ENCODE data around the gene CEP20. TPM values are rescaled to one million over a fixed set of nuclear protein-coding genes. Genes with fewer than 3 reads are reported as not detected.
"Not testable (repeated sequence)": the region's sequence is repeated elsewhere in the genome, so short reads cannot be mapped to it uniquely, and the experiment has no call there.

Gene CEP20
- total and polyA plus RNA-seq, 2 donors (not counting 1 experiment from before 2014, with no cell fraction given), result 14.2 to 30.2 TPM

- H2AFZ ChIP-seq (ENCODE audit: insufficient read depth, low read depth, low read length, poor library complexity, severe bottlenecking), result no peak overlapping the region
- ChIA-PET CTCF (no interaction called here), POLR2A (no interaction called here)
- H3K4me1 Mint-ChIP-seq, result no peaks in the 10 kb centered on the region
- no peak overlapping the region for H3K4me2 ChIP-seq (replicated peaks; ENCODE audit: low read depth, low read length, poor library complexity, severe bottlenecking)
- H4K20me1 ChIP-seq (ENCODE audit: control insufficient read depth, insufficient read depth, low read length, poor library complexity, severe bottlenecking), result no peaks in the 10 kb centered on the region
- 95% methylated on average over 4 of the region's 4 CpGs for WGBS (ENCODE audit: insufficient coverage)
- H3K4me3 Mint-ChIP-seq, result no peak overlapping the region
- H3K4me1 ChIP-seq (ENCODE audit: control insufficient read depth in 2 of 2, insufficient read depth in 2 of 2, low read length in 2 of 2), result no peaks in the 10 kb centered on the region
- H3K4me3 ChIP-seq (ENCODE audit: control extremely low read depth in 1 of 5, extremely low read depth in 1 of 5, insufficient read depth in 1 of 5, low read depth in 2 of 5, low read length in 4 of 5), result no peak overlapping the region
- peaks cover 4% of the 10 kb centered on the region for H3K27me3 Mint-ChIP-seq
- H3K9me3 Mint-ChIP-seq (ENCODE audit: insufficient read depth), result no peaks in the 10 kb centered on the region
- no peak for ATAC-seq (ENCODE audit: low read depth)
- no peaks in the 10 kb centered on the region for H3K36me3 ChIP-seq (replicated peaks in 1 of 2; ENCODE audit: control extremely low read depth in 1 of 2, control insufficient read depth in 1 of 2, extremely low read depth in 1 of 2, insufficient read depth in 2 of 2, low read length in 1 of 2)
- TF ChIP-seq EZH2 (IDR thresholded peaks at IDR 0.05; ENCODE audit: borderline replicate concordance, insufficient read depth, low read depth, low read length, poor library complexity, severe bottlenecking), result no peak
- TF ChIP-seq, protein P1, sequence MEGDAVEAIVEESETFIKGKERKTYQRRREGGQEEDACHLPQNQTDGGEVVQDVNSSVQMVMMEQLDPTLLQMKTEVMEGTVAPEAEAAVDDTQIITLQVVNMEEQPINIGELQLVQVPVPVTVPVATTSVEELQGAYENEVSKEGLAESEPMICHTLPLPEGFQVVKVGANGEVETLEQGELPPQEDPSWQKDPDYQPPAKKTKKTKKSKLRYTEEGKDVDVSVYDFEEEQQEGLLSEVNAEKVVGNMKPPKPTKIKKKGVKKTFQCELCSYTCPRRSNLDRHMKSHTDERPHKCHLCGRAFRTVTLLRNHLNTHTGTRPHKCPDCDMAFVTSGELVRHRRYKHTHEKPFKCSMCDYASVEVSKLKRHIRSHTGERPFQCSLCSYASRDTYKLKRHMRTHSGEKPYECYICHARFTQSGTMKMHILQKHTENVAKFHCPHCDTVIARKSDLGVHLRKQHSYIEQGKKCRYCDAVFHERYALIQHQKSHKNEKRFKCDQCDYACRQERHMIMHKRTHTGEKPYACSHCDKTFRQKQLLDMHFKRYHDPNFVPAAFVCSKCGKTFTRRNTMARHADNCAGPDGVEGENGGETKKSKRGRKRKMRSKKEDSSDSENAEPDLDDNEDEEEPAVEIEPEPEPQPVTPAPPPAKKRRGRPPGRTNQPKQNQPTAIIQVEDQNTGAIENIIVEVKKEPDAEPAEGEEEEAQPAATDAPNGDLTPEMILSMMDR (IDR thresholded peaks at IDR 0.05), result no peak
- no peaks in the 10 kb centered on the region for H3K79me2 ChIP-seq (ENCODE audit: control insufficient read depth, insufficient read depth, low read length)
- no peak overlapping the region for H3K27ac Mint-ChIP-seq
- H3K27ac ChIP-seq (ENCODE audit: low read length in 2 of 2), result no peak overlapping the region
- H3K9me3 ChIP-seq (ENCODE audit: control extremely low read depth in 1 of 3, control insufficient read depth in 2 of 3, insufficient read depth in 1 of 3, low read length in 2 of 3), result no peaks in the 10 kb centered on the region
- intact Hi-C loops (cut with micrococcal nuclease), result no loop called here
- H3K9ac ChIP-seq (ENCODE audit: low read length), result no peak overlapping the region
- no peak for DNase-seq
- no peaks in the 10 kb centered on the region for H3K27me3 ChIP-seq (replicated peaks in 1 of 4; ENCODE audit: control extremely low read depth in 1 of 4, control insufficient read depth in 3 of 4, insufficient read depth in 4 of 4, low read length in 3 of 4)
Measured at GRCh38 chr16:15846510-15846909, 41.9 kb downstream of the CEP20 start.

DNA sequence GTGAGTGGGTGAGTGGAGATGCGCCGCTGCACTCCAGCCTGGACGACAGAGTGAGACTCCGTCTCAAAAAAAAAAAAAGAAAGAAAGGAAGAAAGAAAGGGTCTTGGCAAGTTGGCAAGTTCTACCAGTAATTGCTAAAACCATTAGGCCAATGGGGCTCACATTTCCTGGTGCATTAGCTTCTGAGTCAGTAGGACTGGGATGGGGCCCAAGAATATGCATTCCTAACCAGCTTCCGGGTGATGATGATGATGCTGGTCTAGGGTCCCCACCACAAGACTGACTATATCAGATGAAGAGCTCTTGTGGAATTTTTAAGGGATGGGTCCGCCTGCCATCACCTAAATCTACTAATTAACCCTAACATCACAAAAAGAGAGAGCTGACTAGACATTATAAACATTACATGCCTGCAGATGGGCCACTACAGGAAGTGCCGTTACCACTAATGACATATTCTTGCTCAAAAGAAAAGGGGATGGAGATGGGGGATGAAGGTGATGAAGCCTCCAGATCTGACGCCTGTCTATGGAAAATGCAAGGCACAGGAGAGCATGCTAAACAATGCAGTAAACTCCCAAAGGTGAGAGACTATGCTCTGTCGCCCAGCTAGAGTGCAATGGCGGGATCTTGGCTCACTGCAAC, 44.6 kb downstream of the CEP20 start:
- Mint-ChIP-seq H3K9me3 (ENCODE audit: insufficient read depth) (no peaks in the 10 kb centered on the region), H3K27ac (no peak overlapping the region), H3K4me1 (no peaks in the 10 kb centered on the region), H3K27me3 (peaks cover 4% of the 10 kb centered on the region), H3K4me3 (no peak overlapping the region)
- Histone ChIP-seq H3K4me3 (ENCODE audit: control extremely low read depth in 1 of 5, extremely low read depth in 1 of 5, insufficient read depth in 1 of 5, low read depth in 2 of 5, low read length in 4 of 5) (no peak overlapping the region), H3K4me2 (replicated peaks; ENCODE audit: low read depth, low read length, poor library complexity, severe bottlenecking) (no peak overlapping the region), H3K36me3 (replicated peaks in 1 of 2; ENCODE audit: control extremely low read depth in 1 of 2, control insufficient read depth in 1 of 2, extremely low read depth in 1 of 2, insufficient read depth in 2 of 2, low read length in 1 of 2) (no peaks in the 10 kb centered on the region), H3K4me1 (ENCODE audit: control insufficient read depth in 2 of 2, insufficient read depth in 2 of 2, low read length in 2 of 2) (no peaks in the 10 kb centered on the region), H2AFZ (ENCODE audit: insufficient read depth, low read depth, low read length, poor library complexity, severe bottlenecking) (no peak overlapping the region), H3K27me3 (replicated peaks in 1 of 4; ENCODE audit: control extremely low read depth in 1 of 4, control insufficient read depth in 3 of 4, insufficient read depth in 4 of 4, low read length in 3 of 4) (no peaks in the 10 kb centered on the region), H3K79me2 (ENCODE audit: control insufficient read depth, insufficient read depth, low read length) (no peaks in the 10 kb centered on the region), H3K9me3 (ENCODE audit: control extremely low read depth in 1 of 3, control insufficient read depth in 2 of 3, insufficient read depth in 1 of 3, low read length in 2 of 3) (no peaks in the 10 kb centered on the region), H3K27ac (ENCODE audit: low read length in 2 of 2) (no peak overlapping the region), H3K9ac (ENCODE audit: low read length) (no peak overlapping the region), H4K20me1 (ENCODE audit: control insufficient read depth, insufficient read depth, low read length, poor library complexity, severe bottlenecking) (no peaks in the 10 kb centered on the region)
- ATAC-seq (ENCODE audit: low read depth), result no peak
- intact Hi-C loops (cut with micrococcal nuclease), result no loop called here
- TF ChIP-seq, protein P1 (IDR thresholded peaks at IDR 0.05), result no peak
- TF ChIP-seq EZH2 (IDR thresholded peaks at IDR 0.05; ENCODE audit: borderline replicate concordance, insufficient read depth, low read depth, low read length, poor library complexity, severe bottlenecking), result no peak
- DNase-seq, result no peak
- ChIA-PET CTCF (no interaction called here), POLR2A (no interaction called here)
- WGBS (ENCODE audit: insufficient coverage), result 98% methylated on average over 4 of the region's 10 CpGs

GRCh38 chr16:15839204-15839603, 49.2 kb downstream of the CEP20 start:
- H3K4me1 ChIP-seq (ENCODE audit: control insufficient read depth in 2 of 2, insufficient read depth in 2 of 2, low read length in 2 of 2); CTCF ChIA-PET; H2AFZ ChIP-seq (ENCODE audit: insufficient read depth, low read depth, low read length, poor library complexity, severe bottlenecking); ATAC-seq (ENCODE audit: low read depth); H3K36me3 ChIP-seq (replicated peaks in 1 of 2; ENCODE audit: control extremely low read depth in 1 of 2, control insufficient read depth in 1 of 2, extremely low read depth in 1 of 2, insufficient read depth in 2 of 2, low read length in 1 of 2); H4K20me1 ChIP-seq (ENCODE audit: control insufficient read depth, insufficient read depth, low read length, poor library complexity, severe bottlenecking); H3K9ac ChIP-seq (ENCODE audit: low read length); H3K9me3 ChIP-seq (ENCODE audit: control extremely low read depth in 1 of 3, control insufficient read depth in 2 of 3, insufficient read depth in 1 of 3, low read length in 2 of 3); H3K27me3 Mint-ChIP-seq; H3K4me3 Mint-ChIP-seq; H3K4me2 ChIP-seq (replicated peaks; ENCODE audit: low read depth, low read length, poor library complexity, severe bottlenecking); intact Hi-C loops (cut with micrococcal nuclease); H3K27ac ChIP-seq (ENCODE audit: low read length in 2 of 2); DNase-seq; H3K27ac Mint-ChIP-seq; POLR2A ChIA-PET; H3K4me3 ChIP-seq (ENCODE audit: control extremely low read depth in 1 of 5, extremely low read depth in 1 of 5, insufficient read depth in 1 of 5, low read depth in 2 of 5, low read length in 4 of 5); H3K27me3 ChIP-seq (replicated peaks in 1 of 4; ENCODE audit: control extremely low read depth in 1 of 4, control insufficient read depth in 3 of 4, insufficient read depth in 4 of 4, low read length in 3 of 4); H3K4me1 Mint-ChIP-seq; H3K9me3 Mint-ChIP-seq (ENCODE audit: insufficient read depth); H3K79me2 ChIP-seq (ENCODE audit: control insufficient read depth, insufficient read depth, low read length): not testable (repeated sequence)
- 100% methylated on average over 5 of the region's 8 CpGs for WGBS (ENCODE audit: insufficient coverage)

Measured in B cell (primary cell).